Measurements from ENCODE around the gene KRT82. TPM values are rescaled to one million over a fixed set of nuclear protein-coding genes. Genes with fewer than 3 reads are reported as not detected.

KRT82 gene
- total RNA-seq, 1 experiment from 2014 or later, result not detected

GRCh38 chr12:52426034-52426433 is 19.9 kb upstream of the KRT82 start:
- Histone ChIP-seq H2BK12ac (ENCODE audit: insufficient read length, low read depth, low read length) (no peak overlapping the region), H3K23me2 (ENCODE audit: insufficient read length, low read depth, low read length, poor library complexity, severe bottlenecking) (no peaks in the 10 kb centered on the region), H4K91ac (ENCODE audit: insufficient read length, low read depth, low read length) (no peak overlapping the region), H3K23ac (ENCODE audit: insufficient read length, low read depth, low read length) (no peak overlapping the region), H2BK20ac (ENCODE audit: low read depth, low read length, poor library complexity, severe bottlenecking) (no peak overlapping the region), H3K79me1 (ENCODE audit: insufficient read depth, low read depth, low read length, poor library complexity, severe bottlenecking) (no peaks in the 10 kb centered on the region), H3K4ac (ENCODE audit: low read depth, low read length) (no peak overlapping the region), H2BK5ac (ENCODE audit: insufficient read length, low read length) (no peak overlapping the region), H3K18ac (ENCODE audit: insufficient read length, low read depth, low read length) (no peak overlapping the region), H4K20me1 (ENCODE audit: control insufficient read depth, insufficient read depth, insufficient read length) (no peaks in the 10 kb centered on the region), H2AK5ac (ENCODE audit: insufficient read length, low read length) (no peak overlapping the region), H3K4me2 (ENCODE audit: insufficient read depth, insufficient read length, low read length) (no peak overlapping the region), H3K56ac (ENCODE audit: insufficient read length, low read depth, low read length) (no peak overlapping the region), H2AFZ (ENCODE audit: low read length) (no peak overlapping the region), H3K9me3 (ENCODE audit: control insufficient read depth, low read depth, low read length) (no peaks in the 10 kb centered on the region), H4K5ac (ENCODE audit: insufficient read length, low read depth, low read length) (no peak overlapping the region), H3T11ph (ENCODE audit: low read length) (no peak overlapping the region), H3K27ac (ENCODE audit: insufficient read length, low read depth, low read length) (no peak overlapping the region), H3K79me2 (ENCODE audit: insufficient read depth, low read length) (peaks cover 2% of the 10 kb centered on the region; the same call in 1 of the 2 replicates), H3K4me1 (ENCODE audit: insufficient read depth, low read length) (no peaks in the 10 kb centered on the region), H3K9ac (ENCODE audit: extremely low read depth, insufficient read length, low read length) (no peak overlapping the region), H3K27me3 (ENCODE audit: insufficient read depth, low read length) (no peaks in the 10 kb centered on the region), H2BK120ac (ENCODE audit: low read depth, low read length, poor library complexity, severe bottlenecking) (no peak overlapping the region), H4K8ac (replicated peaks; ENCODE audit: insufficient read length, low read depth, low read length) (no peak overlapping the region), H2BK15ac (ENCODE audit: low read depth, low read length) (no peak overlapping the region), H3K14ac (ENCODE audit: insufficient read depth, low read length) (no peak overlapping the region)
- TF ChIP-seq CTCF (conservative IDR thresholded peaks at IDR 0.05), result no peak
- H3K4me1 Mint-ChIP-seq, result peaks cover 9 to 13% of the 10 kb centered on the region in 2 experiments; a peak in 3 of 4 replicates
- peak overlapping the region in 1 of 3 experiments; percentile 68; a peak in 2 of 7 replicates for H3K27ac Mint-ChIP-seq
- peaks cover 33% of the 10 kb centered on the region for H3K27me3 Mint-ChIP-seq (ENCODE audit: low read depth)
- H3K9me3 Mint-ChIP-seq, result no peaks in the 10 kb centered on the region
- WGBS (ENCODE audit: extremely low coverage, insufficient read length, low lambda C conversion rate), result no CpG with 5 or more reads among the region's 2 CpGs
- no peak for DNase-seq
- H3K36me3 Mint-ChIP-seq (ENCODE audit: insufficient read depth in 1 of 3, low read depth in 3 of 3), result no peaks in the 10 kb centered on the region
- H3K4me3 Mint-ChIP-seq, result no peak overlapping the region
